GM21360 (cell line): ENCODE results near the gene RNU5B-1.
"Not testable (repeated sequence)": the region's sequence is repeated elsewhere in the genome, so short reads cannot be mapped to it uniquely, and the experiment has no call there.

Experiments used
- ATAC-seq: cut with Tn5 transposase; IDR thresholded peaks from one replicate; pipeline ENCODE4 v1.9.1; 2021; ENCODE audit warnings: mild to moderate bottlenecking, moderate library complexity; ENCODE audit not compliant: unreplicated experiment

RNU5B-1 gene

DNA sequence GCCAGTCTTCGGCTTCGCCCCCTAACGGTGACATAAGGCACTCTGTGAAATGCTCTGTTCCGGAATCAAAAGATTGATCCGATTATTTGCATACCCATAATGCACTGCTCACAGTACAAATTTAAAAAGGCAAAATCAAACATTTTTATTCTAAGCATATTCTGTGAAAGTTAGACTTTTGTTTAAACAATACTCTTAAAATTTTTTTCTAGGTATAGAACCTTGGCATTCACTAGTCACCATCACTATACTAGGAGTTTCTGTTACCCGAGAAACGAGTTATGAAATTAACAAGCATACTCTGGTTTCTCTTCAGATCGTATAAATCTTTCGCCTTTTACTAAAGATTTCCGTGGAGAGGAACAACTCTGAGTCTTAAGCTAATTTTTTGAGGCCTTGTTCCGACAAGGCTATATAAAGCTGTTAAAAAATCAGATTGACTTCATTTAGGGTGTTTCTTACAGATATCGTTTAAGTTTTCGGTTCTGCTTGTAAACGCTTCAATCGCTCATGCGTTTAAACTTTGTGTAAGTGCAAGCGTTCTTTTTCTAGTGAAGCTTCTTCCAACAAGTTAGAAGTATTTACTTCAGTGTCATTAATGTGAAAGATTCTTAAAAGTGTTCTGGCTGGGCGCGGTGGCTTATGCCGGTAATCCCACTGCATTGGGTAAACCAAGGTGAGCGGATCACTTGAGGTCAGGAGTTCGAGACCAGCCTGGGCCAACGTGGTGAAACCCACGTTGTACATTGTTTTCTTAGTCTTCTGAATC is at the start of gene RNU5B-1:
TSS of gene RNU5B-1 (plus strand) at position 297 of the 769 bp plus-strand sequence.
- peak; percentile 54 for ATAC-seq

DNA sequence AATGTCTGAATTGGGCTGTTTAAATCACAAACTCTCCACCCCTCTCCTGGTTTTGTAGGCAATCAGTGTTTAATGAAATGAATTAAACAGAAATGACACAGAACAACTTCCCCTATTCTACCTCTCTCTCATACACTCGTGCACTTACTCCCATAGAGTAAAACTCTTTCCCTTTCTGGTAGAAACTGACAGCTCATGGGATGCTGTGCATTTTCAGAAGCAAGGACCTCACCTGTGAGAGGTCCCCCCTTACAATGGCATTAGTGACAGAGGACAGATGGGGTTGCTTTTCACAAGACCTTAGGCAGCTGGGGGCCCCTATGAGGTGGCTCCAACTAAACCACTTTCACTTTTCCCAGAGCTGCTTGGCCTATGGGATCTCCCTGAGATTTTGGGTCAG is 49.7 kb upstream of the RNU5B-1 start:
- ATAC-seq: no peak

DNA sequence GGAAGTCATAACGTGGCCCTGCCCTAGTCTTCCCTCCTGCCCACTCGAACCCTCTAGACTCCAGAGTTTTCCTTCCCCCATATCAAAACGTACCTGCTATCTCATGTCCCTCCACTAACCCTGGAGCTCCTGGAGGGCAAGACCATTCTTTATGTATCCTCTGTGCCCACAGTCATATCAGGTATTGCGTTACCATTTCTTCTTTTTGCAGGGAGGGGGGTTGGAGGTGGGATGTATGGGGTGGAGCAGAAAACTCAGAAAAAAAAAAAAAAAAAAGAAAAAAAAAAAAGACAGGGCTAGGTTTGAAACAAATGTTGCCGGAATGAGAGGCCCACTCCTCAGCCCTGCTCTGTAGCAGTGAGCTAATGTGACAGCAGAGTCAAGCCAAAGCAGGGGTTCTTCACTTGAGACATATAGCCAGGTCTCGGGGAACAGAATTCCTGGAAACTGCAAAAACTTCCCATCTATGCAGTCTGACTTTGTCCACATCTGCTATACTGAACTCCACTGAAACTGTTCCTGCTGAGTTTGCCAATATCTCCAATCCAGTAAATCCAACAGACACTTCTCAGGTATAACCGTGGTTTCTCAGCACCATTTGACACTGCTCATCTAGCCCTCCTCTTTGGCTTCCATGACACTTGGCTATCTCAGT is 48.9 kb upstream of the RNU5B-1 start:
- ATAC-seq: no peak

DNA sequence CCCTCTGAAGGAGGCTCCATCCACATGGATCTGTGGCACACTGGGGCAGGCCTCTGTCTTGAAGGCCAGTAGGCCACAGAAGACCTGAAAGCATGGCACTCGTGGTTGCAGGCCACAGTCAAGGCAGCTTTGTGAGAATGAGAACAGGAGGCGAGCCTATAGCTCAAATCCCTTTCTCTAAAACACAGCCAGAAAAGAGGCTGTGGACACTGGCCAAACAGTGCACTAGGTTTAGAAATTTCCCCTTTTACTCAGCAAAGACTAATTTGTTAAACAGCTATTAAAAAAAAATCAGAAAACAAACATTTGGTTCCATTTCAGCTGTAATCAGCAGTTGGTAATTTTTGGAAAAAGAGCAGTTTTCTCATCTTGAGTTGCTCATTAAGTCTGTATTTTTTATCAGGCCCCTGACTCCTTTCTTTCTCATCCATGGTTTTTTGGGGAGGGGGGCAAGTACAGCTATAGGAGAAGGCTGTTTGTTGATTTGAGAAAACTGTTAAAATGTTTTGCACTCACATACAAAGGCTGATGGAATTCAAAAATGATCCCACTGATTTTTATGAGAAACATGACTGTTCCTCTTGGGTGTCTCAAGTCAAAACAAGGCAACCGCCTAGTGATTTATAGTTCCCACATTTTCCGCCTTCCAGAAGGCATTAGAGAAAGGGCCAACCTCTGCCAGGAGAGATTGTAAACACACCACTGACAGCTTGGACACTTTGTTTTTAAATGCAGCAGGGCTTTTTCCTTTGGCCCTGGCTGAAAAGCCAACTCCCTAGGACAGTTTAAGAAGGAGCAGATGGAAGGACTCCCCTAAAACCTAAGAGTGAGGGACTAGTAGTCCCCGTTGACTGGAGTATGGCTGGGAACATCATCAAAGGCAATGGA is 45.9 kb upstream of the RNU5B-1 start:
- ATAC-seq: no peak

DNA sequence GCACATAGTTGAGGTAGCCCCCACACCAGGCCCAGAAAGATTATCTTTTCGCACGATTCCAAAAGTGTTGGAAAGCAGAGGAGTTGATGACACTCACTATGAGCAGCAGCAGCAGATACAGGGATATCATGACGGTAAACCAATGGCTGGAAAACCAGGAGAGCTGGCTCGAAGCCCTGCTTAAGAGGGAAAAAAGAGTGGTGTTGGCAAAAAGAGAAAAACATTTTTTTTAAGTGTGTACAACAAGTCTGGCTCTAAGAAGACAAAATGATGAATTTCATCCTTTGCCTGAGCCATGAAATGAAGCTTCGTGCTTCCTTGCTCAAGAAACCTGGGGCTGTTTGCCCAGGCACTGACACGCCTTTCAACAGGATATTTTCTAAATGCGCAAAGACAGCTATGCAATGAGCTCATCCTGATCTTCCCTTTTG is 45.1 kb upstream of the RNU5B-1 start:
- ATAC-seq: no peak

DNA sequence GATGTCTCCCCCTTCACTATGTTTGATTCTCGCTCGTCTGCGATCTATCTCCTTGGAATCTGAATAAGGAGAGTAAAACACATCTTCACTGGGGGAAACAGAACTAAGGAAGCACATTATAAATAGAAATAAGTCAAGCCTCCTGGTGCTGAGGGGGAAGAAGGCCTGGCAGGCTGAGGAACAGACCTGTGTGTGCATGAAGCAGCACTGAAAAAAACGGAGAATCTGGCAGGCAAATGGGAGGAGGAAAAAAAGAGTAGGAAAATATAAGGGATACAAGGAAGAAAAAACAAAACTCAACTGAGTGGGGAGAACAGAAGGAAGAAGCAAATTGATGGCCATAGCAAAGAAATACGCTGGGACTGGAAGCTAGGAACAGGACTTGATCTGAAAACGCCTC is 43.5 kb upstream of the RNU5B-1 start:
- no peak for ATAC-seq

DNA sequence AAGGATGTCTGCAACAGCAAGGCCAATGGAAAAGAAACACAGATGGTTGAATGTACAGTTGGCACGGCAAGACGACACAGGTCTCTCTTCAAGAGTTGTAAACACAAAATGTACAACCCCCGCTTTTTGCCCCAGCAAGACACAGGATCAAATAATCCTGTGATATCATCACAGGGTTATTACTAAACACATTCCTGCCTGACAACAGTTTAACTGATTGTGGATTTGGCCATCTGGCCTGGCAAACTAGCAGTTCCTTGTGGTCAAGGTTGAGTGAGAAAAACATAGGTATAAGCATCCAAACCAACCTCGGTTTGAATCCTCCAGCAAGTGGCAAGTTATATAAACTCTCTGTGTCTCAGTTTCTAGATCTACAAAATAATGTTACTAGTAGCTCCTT is 41.2 kb upstream of the RNU5B-1 start:
- ATAC-seq: no peak

DNA sequence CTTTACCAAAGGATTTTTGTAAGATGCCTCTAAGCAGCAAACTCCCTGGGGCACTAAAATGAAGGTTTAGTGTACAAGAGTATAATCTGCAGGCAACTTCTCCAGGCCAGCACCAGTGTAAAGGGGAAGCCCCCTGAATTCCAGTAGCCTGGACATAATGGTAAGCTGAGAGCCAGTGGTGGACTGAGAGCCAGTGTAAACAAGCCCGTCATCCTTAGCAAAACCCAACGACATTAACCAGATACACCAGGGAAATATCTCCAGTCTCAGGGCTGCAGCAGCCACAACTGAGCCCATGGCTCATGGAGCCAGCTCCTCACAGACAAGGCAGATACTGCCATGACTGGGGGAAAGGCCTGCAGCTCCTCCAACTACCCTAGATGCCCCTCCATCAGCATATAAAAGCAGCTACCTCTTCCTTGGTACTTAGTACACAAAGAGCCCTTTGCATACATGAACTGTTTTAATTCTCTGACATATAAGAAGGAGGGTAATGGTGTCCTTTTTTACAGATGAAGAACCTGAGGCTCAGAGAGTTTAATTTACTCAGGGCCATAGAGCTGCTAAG is 39.5 kb upstream of the RNU5B-1 start:
- no peak for ATAC-seq

DNA sequence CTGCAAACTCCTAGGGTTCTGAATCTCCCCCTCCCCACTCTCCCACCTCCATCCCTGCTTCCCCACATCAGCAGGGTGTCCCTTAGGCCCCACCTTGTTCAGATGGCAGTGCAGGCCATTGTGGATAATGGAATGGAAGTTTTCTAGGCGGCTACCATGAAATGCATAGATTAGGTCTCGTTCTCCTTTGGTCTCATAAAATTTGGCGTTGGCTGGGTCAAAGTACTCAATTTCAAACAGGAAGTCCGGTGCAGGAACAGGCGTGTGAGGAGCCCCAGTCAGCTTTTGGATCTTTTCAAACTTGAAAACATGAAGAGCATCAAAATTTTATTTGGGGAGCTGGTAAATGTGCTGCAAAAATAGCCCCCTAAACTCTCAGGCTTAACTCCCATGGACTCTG is 38.0 kb upstream of the RNU5B-1 start:
- ATAC-seq: no peak

DNA sequence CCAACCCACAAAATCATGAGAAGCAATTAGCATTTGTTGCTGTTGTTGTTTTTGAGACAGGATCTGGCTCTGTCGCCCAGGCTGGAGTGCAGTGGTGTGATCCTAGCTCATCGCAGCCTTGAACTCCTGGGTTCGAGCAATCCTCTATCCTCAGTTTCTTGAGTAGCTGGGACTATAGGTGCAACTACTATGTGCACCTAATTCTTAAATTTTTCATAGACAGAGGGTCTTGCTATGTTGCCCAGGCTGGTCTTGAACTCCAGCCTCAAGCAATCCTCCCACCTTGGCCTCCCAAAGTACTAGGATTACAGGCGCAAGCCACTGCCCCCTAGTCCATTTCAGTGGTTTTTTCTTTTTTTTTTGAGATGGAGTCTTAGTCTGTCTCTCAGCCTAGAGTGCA is 36.1 kb upstream of the RNU5B-1 start:
- no peak for ATAC-seq

DNA sequence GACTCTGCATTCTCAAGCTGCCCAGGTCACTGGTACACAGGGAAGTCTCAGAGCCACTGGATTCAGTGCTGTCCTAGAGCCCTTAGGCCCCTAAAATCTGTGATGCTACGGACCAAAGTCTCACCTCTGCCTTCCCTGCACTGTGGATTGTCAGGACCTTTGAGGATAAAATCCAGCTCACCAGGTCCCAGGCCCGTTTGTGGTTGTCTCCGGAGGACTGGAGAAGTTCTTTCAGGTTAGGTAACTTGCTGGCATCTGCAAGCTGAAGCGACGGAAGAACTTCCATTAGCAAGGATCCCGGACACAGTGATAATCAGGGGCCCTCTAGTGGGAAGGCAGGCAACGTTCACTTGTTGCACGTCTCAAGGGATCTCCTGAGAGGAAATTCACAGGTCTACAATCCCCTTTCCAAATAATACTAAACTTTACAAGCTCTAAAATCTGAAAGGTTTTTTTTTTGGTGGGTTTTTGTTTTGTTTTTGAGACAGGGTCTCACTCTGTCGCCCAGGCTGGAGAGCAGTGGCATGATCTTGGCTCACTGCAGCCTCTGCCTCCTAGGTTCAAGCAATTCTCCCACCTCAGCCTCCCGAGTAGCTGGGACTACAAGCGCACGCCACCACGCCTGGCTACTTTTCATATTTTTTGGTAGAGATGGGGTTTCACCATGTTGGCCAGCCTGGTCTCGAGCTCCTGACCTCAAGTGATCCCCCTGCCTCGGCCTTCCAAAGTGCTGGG is 33.5 kb upstream of the RNU5B-1 start:
- ATAC-seq: not testable (repeated sequence)

DNA sequence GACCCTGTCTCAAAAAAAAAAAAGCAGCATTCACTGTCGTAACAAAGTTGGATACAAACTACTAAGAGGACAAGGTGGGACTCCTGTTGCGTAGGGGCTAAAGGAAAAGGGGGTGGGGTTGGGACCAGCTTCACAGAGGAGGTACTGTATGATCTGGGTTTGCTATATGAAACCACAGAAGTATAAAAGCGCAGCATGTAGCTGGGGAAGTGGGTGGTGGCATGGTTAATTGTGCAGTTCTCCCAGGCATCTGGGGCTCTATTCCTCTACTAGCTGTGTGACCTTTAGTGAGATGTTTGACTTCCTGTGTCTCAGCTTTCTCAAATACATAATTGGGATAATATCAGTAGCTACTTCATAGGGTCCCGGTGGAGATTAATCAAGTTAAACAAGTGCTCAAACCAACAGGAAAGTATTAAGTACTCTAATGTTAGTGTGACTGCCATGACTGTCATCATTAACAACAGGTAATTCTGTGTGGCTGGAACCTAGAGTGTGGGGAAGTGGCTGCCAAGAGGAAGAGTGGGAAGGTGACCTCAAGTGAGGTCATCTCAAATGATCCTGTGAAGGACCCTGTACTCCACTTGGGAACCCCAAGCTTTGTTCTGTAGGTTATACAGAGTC is 29.3 kb upstream of the RNU5B-1 start:
- ATAC-seq: no peak

DNA sequence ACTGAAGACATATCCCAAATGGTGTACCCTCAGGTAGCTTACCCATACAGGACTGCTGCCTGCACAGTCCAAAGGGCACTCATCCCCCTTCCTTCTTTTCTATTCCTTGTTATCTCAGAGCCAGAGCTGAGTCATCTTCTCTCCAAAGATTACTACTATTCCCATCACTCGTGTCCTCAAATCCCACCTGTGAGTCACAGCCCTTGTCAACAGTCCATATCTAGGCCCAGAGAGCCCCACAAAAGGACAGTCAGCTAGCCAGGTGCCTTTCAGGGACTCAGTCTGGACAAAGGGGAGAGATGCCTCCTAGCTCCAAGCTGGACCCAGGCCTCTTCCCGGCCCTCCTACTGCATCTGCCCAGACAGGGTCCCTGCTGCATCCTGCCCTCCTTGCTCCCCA is 28.8 kb upstream of the RNU5B-1 start:
- ATAC-seq: no peak

DNA sequence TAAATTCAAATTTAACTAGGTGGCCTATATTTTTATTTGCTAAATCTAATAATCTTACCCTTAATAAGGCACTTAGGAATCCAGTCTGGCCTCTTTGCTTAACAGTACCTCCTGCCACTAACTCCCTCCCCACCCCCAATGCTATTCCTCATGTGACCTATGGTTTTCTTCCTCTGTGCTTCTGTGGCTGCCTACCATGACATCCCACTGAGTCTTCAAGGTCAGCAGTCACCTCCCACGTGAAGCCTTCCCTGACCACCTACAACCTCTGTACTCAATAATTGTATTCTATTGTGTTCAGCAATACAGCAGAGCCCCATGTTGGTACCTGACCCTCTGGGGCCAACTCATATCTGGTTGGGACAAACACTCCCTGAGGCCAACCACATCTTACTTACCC is 27.5 kb upstream of the RNU5B-1 start:
- no peak for ATAC-seq

DNA sequence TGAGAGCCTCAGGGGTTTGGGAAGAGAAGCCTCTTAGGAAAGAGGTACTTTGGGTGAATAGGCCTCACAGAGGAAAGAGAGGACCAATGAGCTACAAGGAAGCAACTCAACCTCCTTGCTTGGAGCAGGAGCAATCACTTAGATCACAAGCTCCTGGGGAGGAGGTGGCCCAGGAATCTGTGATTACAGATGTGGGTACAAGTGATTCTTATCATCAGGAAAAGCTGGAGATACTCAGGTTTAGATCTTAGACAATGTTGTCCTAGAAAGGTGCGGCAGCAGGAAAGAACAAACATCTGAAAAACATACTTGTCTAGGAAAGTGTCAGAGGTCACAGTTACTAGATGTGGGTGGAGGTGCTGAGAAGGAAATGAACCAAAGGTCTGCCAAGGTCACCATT is 26.0 kb upstream of the RNU5B-1 start:
- ATAC-seq: no peak

DNA sequence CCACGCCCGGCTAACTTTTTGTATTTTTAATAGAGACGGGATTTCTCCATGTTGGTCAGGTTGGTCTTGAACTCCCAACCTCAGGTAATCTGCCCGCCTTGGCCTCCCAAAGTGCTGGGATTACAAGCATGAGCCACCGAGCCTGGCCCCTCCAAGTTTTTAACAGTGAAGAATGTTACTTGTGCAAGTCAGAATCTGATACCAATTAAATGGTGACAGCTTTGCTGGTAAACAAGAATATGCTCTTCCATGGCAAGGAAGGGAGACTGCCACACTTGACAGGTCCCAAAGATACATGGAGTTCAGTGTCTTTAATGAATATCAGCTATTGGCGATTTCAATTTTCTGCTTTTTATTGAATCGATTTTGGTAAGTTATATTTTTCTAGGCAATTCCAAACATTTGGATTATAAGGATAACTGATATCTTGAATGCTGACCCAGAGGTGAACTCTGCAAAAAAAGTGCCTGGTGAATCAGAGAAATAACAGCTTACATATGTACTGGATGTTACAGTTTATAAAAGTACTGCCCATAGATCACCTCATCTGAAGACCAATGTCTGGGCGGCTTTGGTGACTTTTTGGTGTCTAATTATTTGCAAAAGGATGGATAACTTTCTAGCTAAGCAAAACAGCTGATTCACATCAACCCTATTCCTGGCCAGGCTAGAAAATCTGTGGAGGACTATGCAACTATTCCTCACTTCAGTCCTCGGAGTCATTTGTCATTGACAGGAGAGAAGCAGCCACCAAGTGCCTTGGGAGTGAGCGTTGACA is 19.0 kb upstream of the RNU5B-1 start:
- no peak for ATAC-seq

DNA sequence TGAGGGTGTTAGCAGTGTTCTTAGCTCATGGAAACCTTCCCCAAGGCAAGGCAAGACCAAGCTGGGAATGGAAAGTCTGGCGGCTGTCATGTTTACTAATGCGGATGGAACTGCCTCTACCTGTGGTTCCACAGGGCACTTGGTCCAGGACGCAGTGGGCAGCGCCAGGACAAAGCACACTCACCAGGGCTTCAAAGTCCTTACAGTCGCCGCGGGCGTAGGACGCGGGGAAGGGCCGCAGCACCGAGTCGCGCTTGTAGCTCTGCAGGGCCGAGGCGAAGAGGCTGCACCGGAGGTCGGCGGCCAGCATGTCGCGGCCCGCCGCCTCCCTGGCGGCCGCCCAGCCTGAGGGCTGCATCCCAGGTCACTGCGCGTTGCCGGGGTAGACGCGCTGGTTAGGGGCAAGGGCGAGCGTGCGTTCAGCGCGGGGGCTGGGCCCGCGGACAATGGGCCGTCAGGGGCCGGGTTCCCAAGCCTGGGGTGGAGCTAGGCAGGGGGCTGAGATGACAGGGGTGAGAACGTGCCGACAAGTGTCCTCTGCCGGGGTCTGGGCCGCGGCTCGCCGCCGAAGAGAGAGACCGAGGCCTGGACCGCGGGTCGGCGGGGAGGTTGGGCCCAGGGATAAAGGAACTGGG is 18.3 kb upstream of the RNU5B-1 start:
- ATAC-seq: peak; percentile 18

DNA sequence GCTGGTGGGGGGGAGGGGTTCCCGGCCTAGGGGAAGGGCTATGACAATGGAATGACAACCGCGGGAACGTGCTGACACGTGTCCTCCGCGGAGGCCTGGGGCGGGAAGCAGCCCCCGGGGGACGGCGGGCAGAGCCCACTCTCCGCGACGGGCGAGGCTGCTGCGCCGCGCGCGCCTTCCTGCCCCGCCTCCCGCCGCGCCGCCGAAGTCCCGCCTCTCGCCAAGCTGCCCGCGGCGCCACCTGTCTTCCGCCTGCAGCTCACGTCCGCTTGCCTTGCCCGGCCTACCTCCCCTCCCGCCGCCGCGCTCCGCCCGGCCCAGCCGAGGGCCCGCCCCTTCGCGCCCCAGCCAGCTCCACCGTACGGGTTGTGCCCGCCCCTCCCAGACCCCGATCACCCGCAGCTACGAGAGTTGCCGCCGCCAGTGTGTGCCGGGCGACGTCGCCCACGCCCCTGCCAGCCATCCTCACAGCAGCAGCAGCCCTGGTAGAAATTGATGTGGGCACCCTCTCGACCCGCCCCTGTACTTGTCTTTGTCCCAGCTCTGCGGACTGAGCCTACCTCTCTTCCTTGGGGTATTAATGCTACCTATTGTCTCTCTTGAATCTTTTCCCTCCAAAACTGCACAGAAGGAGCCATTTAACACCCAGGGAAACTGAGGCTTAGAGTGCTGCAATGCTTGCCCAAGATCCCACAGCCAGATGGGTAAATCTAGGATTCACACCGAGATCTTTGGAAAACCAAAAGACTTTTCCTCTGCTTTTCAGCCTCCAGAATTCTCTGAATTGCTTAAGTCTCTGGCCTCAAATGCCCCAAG is 17.6 kb upstream of the RNU5B-1 start, which contains the start of gene PARP16:
TSS of gene PARP16 (minus strand) at position 180 of the 816 bp plus-strand sequence. CDS start 457 bp downstream, outside the sequence.
- peak; percentile 89 for ATAC-seq
